Sigmoid colon (tissue), 7 donors: ENCODE measurements around the gene ABCB8. TPM values are rescaled to one million over a fixed set of nuclear protein-coding genes. Genes with fewer than 3 reads are reported as not detected.

Source experiments
- DNase-seq: peaks from one replicate; pipeline ENCODE4 v3.0.0-alpha.2; 2019
- H3K27ac ChIP-seq, 4 donors: fragments of 200-600 bp; sonication (generic); one replicate each; pipeline ENCODE4 v1.5.1; 2016 to 2019; ENCODE audit warnings: mild to moderate bottlenecking in 1 of 4
- H3K27me3 ChIP-seq, 3 donors: fragments of 200-600 bp; sonication (generic); one replicate each; pipeline ENCODE4 v1.5.1; 2019; ENCODE audit warnings: mild to moderate bottlenecking in 1 of 3
- H3K36me3 ChIP-seq, 4 donors: fragments of 200-600 bp; sonication (generic); one replicate each; pipeline ENCODE4 v1.5.1; 2016 to 2019
- H3K4me1 ChIP-seq, 4 donors: fragments of 200-600 bp; sonication (generic); one replicate each; pipeline ENCODE4 v1.5.1; 2017 to 2019
- H3K4me3 ChIP-seq, 4 donors: fragments of 200-600 bp; sonication (generic); one replicate each; pipeline ENCODE4 v1.5.1; 2017 to 2019; ENCODE audit warnings: mild to moderate bottlenecking in 2 of 4, moderate library complexity in 1 of 4
- H3K9me3 ChIP-seq, 4 donors: fragments of 200-600 bp in 3 of 4; sonication (generic) in 3 of 4; one replicate each; pipeline versions ENCODE4 v1.5.1 to v1.6.1; 2013 to 2019
- EP300 ChIP-seq, 4 donors: sonication (generic); formaldehyde crosslinking; IDR thresholded peaks; one replicate each; pipeline ENCODE4 v1.6.1; 2017; ENCODE audit warnings: antibody characterized with exemption in 4 of 4
- POLR2A ChIP-seq, 2 donors: fragments of 450-650 bp; IDR thresholded peaks; one replicate each; pipeline ENCODE4 v1.6.1; 2016; ENCODE audit warnings: antibody characterized with exemption in 2 of 2, mild to moderate bottlenecking in 2 of 2, moderate library complexity in 2 of 2
- POLR2AphosphoS5 ChIP-seq, 4 donors: sonication (generic); formaldehyde crosslinking; IDR thresholded peaks; one replicate each; pipeline ENCODE4 v1.6.1; 2017; ENCODE audit warnings: antibody characterized with exemption in 4 of 4
- WGBS, 2 donors: extraction: QIAGEN DNeasy Blood & Tissue Kit; methylation state at CpG; one replicate each; pipeline ENCODE4 v1.1.7; 2013; 5-methylcytosine and 5-hydroxymethylcytosine counted together
- intact Hi-C: fragments of 100-400 bp; cut with DNase I; formaldehyde crosslinking; loops from one replicate; pipeline ENCODE4 v1.15.1; 2023
- polyA plus RNA-seq, 3 donors: library from polyadenylated mRNA; stranded (reverse); fragments of 200-250 nt; gene quantifications; one replicate each; pipeline ENCODE4 v1.2.3, GENCODE V29; 2013
- total RNA-seq, 4 donors: library from RNA; depleted of rRNA; stranded (reverse); fragments of >200 nt; gene quantifications; one replicate each; pipeline ENCODE4 v1.1.0, GENCODE V29; 2016
- TF ChIP-seq, protein P1 (sequence below), 4 experiments: fragments of 450-650 bp in 3 of 4; fragments of 200-600 bp in 1 of 4; IDR thresholded peaks; one replicate each; pipeline ENCODE4 v1.5.1; 2016 to 2019; ENCODE audit warnings: antibody characterized with exemption in 4 of 4, mild to moderate bottlenecking in 3 of 4, moderate library complexity in 2 of 4
- donor health status: healthy with polysubstance abuse.
- donor health status: Bipolar disorder and iron deficiency.
- donor health status: healthy.

The ABCB8 gene
- total and polyA plus RNA-seq, 7 donors = 3.0 to 32.8 (median 18.3) TPM

DNA sequence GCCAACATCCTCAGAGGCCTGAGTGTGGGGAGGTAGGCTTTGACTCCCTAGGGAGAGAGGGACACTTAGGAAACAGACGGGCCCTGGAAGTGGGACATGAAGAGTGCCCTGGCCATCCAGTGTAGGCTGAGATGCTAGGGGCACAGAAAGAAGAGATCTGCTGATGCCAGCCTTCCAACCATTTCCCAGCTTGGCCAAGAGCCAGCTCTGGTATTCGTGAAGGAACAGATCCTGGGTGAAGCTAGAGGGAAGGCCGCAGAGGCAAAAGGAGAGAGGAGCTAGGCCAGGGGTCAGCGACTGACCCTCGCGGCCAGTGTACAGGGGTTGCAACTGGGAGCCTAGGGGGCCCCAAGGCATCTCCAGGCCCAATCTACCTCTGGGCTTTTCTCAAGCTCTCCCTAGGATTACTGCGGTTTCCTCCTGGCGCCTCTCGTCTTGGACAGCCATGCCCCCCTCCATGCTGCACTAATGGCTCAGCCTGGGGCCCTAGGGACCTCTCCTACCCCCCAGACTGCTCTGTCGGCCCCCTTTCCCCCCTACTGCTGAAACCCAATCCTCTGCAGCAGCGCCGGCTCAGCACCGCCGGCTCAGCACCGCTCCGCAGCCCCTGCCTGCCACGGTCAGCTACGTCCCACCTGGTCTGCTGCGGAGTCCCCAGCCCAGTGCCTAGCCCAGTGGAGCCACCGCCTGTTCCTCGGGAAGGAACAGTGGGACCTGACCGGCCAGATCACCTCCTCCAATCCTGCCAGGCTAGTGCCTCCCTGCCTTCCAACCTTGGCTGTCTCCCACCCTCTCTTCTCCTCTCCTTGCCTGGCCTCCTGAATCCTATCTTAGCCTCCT is 19.9 kb downstream of the ABCB8 start, which contains the start of gene ASIC3:
Gene ASIC3 (plus strand): TSS at position 556 of the 840 bp plus-strand sequence. CDS start 355 bp downstream, outside the sequence.
- intact Hi-C loops = no loop called here

DNA sequence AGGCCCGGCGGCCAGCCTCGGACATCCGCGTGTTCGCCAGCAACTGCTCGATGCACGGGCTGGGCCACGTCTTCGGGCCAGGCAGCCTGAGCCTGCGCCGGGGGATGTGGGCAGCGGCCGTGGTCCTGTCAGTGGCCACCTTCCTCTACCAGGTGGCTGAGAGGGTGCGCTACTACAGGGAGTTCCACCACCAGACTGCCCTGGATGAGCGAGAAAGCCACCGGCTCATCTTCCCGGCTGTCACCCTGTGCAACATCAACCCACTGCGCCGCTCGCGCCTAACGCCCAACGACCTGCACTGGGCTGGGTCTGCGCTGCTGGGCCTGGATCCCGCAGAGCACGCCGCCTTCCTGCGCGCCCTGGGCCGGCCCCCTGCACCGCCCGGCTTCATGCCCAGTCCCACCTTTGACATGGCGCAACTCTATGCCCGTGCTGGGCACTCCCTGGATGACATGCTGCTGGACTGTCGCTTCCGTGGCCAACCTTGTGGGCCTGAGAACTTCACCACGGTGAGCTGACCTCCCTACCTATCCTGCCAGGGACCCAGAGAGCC is 20.7 kb downstream of the ABCB8 start:
- no peak for TF ChIP-seq POLR2AphosphoS5 (IDR thresholded peaks at IDR 0.05)
- TF ChIP-seq EP300 (IDR thresholded peaks at IDR 0.05) = no peak
- no peak for TF ChIP-seq POLR2A (IDR thresholded peaks at IDR 0.05)
- no peaks in the 10 kb centered on the region for H3K9me3 ChIP-seq
- intact Hi-C loops = no loop called here
- no peak overlapping the region for H3K27ac ChIP-seq
- H3K36me3 ChIP-seq = peaks cover 0 to 24% (median 6%) of the 10 kb centered on the region in 4 donors
- H3K4me3 ChIP-seq = no peak overlapping the region
- 91 to 93% methylated on average over 38 of the region's 38 CpGs for WGBS, 2 donors
- peaks cover 0 to 10% (median 0%) of the 10 kb centered on the region in 3 donors for H3K27me3 ChIP-seq
- DNase-seq = no peak
- H3K4me1 ChIP-seq = peaks cover 0 to 29% (median 19%) of the 10 kb centered on the region in 4 donors

More for the DNA sequence above, 19.9 kb downstream of the ABCB8 start, which contains the start of gene ASIC3:
- H3K27ac ChIP-seq = no peak within 1 kb of the TSS
- H3K27me3 ChIP-seq = peaks cover 0 to 10% (median 0%) of the 10 kb centered on the region in 3 donors
- WGBS, 2 donors = 81 to 84% methylated on average over 22 of the region's 22 CpGs
- peaks cover 0 to 23% (median 8%) of the 10 kb centered on the region in 4 donors for H3K36me3 ChIP-seq
- no peak for DNase-seq
- H3K4me1 ChIP-seq = peaks cover 0 to 29% (median 19%) of the 10 kb centered on the region in 4 donors
- no peaks in the 10 kb centered on the region for H3K9me3 ChIP-seq
- H3K4me3 ChIP-seq = no peak within 1 kb of the TSS
- TF ChIP-seq, protein P1, sequence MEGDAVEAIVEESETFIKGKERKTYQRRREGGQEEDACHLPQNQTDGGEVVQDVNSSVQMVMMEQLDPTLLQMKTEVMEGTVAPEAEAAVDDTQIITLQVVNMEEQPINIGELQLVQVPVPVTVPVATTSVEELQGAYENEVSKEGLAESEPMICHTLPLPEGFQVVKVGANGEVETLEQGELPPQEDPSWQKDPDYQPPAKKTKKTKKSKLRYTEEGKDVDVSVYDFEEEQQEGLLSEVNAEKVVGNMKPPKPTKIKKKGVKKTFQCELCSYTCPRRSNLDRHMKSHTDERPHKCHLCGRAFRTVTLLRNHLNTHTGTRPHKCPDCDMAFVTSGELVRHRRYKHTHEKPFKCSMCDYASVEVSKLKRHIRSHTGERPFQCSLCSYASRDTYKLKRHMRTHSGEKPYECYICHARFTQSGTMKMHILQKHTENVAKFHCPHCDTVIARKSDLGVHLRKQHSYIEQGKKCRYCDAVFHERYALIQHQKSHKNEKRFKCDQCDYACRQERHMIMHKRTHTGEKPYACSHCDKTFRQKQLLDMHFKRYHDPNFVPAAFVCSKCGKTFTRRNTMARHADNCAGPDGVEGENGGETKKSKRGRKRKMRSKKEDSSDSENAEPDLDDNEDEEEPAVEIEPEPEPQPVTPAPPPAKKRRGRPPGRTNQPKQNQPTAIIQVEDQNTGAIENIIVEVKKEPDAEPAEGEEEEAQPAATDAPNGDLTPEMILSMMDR (IDR thresholded peaks at IDR 0.05) = no peak
- TF ChIP-seq POLR2A (IDR thresholded peaks at IDR 0.05) (no peak), POLR2AphosphoS5 (IDR thresholded peaks at IDR 0.05) (no peak), EP300 (IDR thresholded peaks at IDR 0.05) (no peak)

DNA sequence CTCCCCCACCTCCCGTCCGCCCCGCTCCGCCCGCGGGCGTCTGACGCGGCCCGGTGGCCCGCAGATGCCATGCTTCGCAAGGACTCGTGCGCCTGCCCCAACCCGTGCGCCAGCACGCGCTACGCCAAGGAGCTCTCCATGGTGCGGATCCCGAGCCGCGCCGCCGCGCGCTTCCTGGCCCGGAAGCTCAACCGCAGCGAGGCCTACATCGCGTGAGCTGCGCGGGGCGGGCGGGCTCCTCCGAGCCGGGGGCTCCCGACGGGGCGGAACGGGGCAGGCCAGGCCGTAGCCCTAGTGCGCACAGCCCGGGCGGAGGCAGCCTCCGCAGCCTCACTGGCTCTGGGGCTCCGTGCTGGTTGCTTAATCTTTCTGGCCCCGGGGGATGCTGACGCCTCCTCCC is 22.9 kb downstream of the ABCB8 start:
- Histone ChIP-seq H3K4me1 (peaks cover 0 to 29% (median 19%) of the 10 kb centered on the region in 4 donors), H3K9me3 (no peaks in the 10 kb centered on the region), H3K4me3 (peak overlapping the region in 1 of 4 donors; percentile 9), H3K36me3 (peaks cover 0 to 12% (median 0%) of the 10 kb centered on the region in 4 donors), H3K27ac (no peak overlapping the region), H3K27me3 (peaks cover 0 to 10% (median 0%) of the 10 kb centered on the region in 3 donors)
- TF ChIP-seq POLR2A (IDR thresholded peaks at IDR 0.05) = no peak
- no peak for TF ChIP-seq EP300 (IDR thresholded peaks at IDR 0.05)
- TF ChIP-seq, protein P1 (IDR thresholded peaks at IDR 0.05) = no peak
- peak in 2 of 4 donors; percentile 19 for TF ChIP-seq POLR2AphosphoS5 (IDR thresholded peaks at IDR 0.05)
- intact Hi-C loops = no loop called here
- DNase-seq = no peak
- WGBS, 2 donors = 2 to 5% methylated on average over 50 of the region's 50 CpGs

DNA sequence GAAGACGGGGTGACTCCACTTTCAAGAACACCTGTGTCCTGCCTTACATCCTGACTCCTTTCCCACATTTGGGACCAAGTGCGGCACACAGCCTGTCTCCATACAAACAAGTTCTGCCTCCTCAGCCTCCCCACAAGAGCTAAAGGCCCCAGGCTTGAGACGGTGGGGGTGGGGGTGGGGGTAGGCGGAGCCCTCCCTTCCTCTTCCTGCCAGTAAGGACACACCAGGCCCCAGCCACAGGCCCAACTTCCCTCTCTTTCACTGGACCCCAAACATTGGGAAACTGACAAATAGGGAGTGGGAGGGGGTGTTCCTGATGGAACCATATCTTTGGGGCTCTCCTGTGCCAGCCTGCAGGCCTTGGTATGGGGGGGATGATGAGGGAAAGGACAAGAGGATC is 24.8 kb downstream of the ABCB8 start:
- H3K36me3 ChIP-seq = peaks cover 0 to 10% (median 0%) of the 10 kb centered on the region in 4 donors
- H3K4me1 ChIP-seq = peaks cover 0 to 25% (median 19%) of the 10 kb centered on the region in 4 donors
- H3K27me3 ChIP-seq = peaks cover 0 to 10% (median 0%) of the 10 kb centered on the region in 3 donors
- DNase-seq = no peak
- WGBS, 2 donors = 71 to 75% methylated on average over 4 of the region's 4 CpGs
- TF ChIP-seq POLR2AphosphoS5 (IDR thresholded peaks at IDR 0.05) = no peak
- no peak for TF ChIP-seq EP300 (IDR thresholded peaks at IDR 0.05)
- TF ChIP-seq, protein P1 (IDR thresholded peaks at IDR 0.05) = no peak
- TF ChIP-seq POLR2A (IDR thresholded peaks at IDR 0.05) = no peak
- intact Hi-C loops = no loop called here
- H3K9me3 ChIP-seq = no peaks in the 10 kb centered on the region
- no peak overlapping the region for H3K4me3 ChIP-seq
- H3K27ac ChIP-seq = no peak overlapping the region

DNA sequence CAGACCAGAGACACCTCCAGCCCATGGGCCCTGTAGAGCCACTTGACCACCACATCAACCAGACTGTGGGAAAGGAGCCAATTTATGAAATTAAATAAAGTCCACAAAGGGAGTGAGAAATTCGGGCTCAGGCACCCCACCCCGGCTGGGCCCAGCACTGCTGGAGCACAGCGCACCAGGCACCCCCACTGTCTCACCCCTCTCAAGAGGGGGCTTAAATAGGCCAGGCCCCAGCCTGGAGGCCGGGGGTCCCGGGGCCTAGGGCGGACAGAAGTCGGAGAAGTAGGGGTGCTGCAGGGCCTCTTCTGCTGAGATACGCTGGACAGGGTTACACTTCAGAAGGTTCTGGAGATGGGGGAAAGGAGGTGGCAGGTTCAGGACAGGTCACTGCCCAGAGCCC is 25.5 kb downstream of the ABCB8 start:
- H3K27ac ChIP-seq = no peak overlapping the region
- H3K27me3 ChIP-seq = peaks cover 0 to 10% (median 0%) of the 10 kb centered on the region in 3 donors
- peaks cover 0 to 10% (median 0%) of the 10 kb centered on the region in 4 donors for H3K36me3 ChIP-seq
- 89 to 94% methylated on average over 8 of the region's 8 CpGs for WGBS, 2 donors
- no peak overlapping the region for H3K4me3 ChIP-seq
- intact Hi-C loops = no loop called here
- peaks cover 0 to 32% (median 24%) of the 10 kb centered on the region in 4 donors for H3K4me1 ChIP-seq
- no peak for TF ChIP-seq POLR2AphosphoS5 (IDR thresholded peaks at IDR 0.05)
- TF ChIP-seq, protein P1 (IDR thresholded peaks at IDR 0.05) = no peak
- TF ChIP-seq POLR2A (IDR thresholded peaks at IDR 0.05) = no peak
- no peak for TF ChIP-seq EP300 (IDR thresholded peaks at IDR 0.05)
- no peak for DNase-seq
- H3K9me3 ChIP-seq = no peaks in the 10 kb centered on the region
